HL-60 (cell line): ENCODE data around the gene PTTG1IP.

Experiments used
- DNase-seq, 2 experiments: peaks; one replicate each; pipeline ENCODE4 v3.0.0-alpha.2; 2010 to 2020; ENCODE audit warnings: low read depth in 1 of 2, low spot score in 1 of 2
- H3K27ac ChIP-seq: fragments of 250-450 bp; sonication (Bioruptor Pico); replicated peaks from 2 replicates; pipeline ENCODE4 v1.5.1; 2020; ENCODE audit warnings: mild to moderate bottlenecking, moderate library complexity
- H3K27me3 ChIP-seq: fragments of 250-450 bp; sonication (Bioruptor Pico); 2 replicates; pipeline ENCODE4 v1.5.1; 2021; ENCODE audit warnings: mild to moderate bottlenecking, moderate library complexity; ENCODE audit not compliant: insufficient read depth, poor library complexity, severe bottlenecking
- H3K4me3 ChIP-seq: replicated peaks from 2 replicates; pipeline ENCODE4 v1.5.1; 2011; ENCODE audit warnings: mild to moderate bottlenecking, control low read depth, low read length; ENCODE audit not compliant: insufficient read depth
- GABPA ChIP-seq: IDR thresholded peaks from 2 replicates; pipeline ENCODE4 v1.6.1; 2012; ENCODE audit warnings: low read depth
- POLR2AphosphoS5 ChIP-seq: IDR thresholded peaks from 2 replicates; pipeline ENCODE4 v1.6.1; 2012; ENCODE audit warnings: low read depth
- SPI1 ChIP-seq: IDR thresholded peaks from 2 replicates; pipeline ENCODE4 v1.6.1; 2012; ENCODE audit warnings: low read depth, mild to moderate bottlenecking, borderline replicate concordance
- TF ChIP-seq, protein P1 (sequence below): IDR thresholded peaks from one replicate; pipeline ENCODE4 v1.5.1; 2011; ENCODE audit warnings: low read length, control low read depth, inconsistent platforms; ENCODE audit not compliant: insufficient read depth
- TF ChIP-seq, protein P2 (sequence below): IDR thresholded peaks from 2 replicates; pipeline ENCODE4 v1.6.1; 2012; ENCODE audit warnings: low read depth; ENCODE audit not compliant: insufficient replicate concordance

The PTTG1IP gene

DNA sequence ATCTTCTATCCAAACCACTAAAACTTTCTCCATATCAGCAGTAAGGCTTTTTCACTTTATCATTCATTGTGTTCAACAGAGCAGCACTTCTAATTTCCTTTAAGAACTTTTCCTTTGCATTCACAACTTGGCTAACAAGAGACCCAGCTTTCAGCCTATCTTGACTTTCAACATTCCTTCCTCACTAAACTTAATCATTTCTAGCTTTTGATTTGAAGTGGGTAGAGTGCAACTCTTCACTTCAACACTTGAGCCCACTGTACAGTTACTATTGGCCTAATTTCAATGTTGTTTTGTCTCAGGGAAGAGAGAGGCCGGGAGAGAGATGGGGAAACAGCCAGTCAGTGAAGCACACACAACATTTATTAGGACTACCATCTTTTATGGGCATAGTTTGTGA is 73.8 kb downstream of the PTTG1IP start:
- DNase-seq = no peak
- H3K27ac ChIP-seq = no peak overlapping the region
- no peaks in the 10 kb centered on the region for H3K27me3 ChIP-seq
- TF ChIP-seq, protein P1, sequence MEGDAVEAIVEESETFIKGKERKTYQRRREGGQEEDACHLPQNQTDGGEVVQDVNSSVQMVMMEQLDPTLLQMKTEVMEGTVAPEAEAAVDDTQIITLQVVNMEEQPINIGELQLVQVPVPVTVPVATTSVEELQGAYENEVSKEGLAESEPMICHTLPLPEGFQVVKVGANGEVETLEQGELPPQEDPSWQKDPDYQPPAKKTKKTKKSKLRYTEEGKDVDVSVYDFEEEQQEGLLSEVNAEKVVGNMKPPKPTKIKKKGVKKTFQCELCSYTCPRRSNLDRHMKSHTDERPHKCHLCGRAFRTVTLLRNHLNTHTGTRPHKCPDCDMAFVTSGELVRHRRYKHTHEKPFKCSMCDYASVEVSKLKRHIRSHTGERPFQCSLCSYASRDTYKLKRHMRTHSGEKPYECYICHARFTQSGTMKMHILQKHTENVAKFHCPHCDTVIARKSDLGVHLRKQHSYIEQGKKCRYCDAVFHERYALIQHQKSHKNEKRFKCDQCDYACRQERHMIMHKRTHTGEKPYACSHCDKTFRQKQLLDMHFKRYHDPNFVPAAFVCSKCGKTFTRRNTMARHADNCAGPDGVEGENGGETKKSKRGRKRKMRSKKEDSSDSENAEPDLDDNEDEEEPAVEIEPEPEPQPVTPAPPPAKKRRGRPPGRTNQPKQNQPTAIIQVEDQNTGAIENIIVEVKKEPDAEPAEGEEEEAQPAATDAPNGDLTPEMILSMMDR = no peak
- TF ChIP-seq GABPA (no peak), POLR2AphosphoS5 (no peak), SPI1 (no peak)
- TF ChIP-seq, protein P2, sequence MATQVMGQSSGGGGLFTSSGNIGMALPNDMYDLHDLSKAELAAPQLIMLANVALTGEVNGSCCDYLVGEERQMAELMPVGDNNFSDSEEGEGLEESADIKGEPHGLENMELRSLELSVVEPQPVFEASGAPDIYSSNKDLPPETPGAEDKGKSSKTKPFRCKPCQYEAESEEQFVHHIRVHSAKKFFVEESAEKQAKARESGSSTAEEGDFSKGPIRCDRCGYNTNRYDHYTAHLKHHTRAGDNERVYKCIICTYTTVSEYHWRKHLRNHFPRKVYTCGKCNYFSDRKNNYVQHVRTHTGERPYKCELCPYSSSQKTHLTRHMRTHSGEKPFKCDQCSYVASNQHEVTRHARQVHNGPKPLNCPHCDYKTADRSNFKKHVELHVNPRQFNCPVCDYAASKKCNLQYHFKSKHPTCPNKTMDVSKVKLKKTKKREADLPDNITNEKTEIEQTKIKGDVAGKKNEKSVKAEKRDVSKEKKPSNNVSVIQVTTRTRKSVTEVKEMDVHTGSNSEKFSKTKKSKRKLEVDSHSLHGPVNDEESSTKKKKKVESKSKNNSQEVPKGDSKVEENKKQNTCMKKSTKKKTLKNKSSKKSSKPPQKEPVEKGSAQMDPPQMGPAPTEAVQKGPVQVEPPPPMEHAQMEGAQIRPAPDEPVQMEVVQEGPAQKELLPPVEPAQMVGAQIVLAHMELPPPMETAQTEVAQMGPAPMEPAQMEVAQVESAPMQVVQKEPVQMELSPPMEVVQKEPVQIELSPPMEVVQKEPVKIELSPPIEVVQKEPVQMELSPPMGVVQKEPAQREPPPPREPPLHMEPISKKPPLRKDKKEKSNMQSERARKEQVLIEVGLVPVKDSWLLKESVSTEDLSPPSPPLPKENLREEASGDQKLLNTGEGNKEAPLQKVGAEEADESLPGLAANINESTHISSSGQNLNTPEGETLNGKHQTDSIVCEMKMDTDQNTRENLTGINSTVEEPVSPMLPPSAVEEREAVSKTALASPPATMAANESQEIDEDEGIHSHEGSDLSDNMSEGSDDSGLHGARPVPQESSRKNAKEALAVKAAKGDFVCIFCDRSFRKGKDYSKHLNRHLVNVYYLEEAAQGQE = no peak
- H3K4me3 ChIP-seq = no peak overlapping the region
